HG03457 (cell line): ENCODE measurements around the gene C16orf95.

Experiments
- ATAC-seq: cut with Tn5 transposase; IDR thresholded peaks from one replicate; pipeline ENCODE4 v1.9.1; 2021; ENCODE audit warnings: moderate number of reproducible peaks; ENCODE audit not compliant: unreplicated experiment

C16orf95 gene

GRCh38 chr16:87295661-87296531 is 21.3 kb downstream of the C16orf95 start:
- no peak for ATAC-seq

- ATAC-seq, result no peak
Measured at GRCh38 chr16:87295259-87295658, 21.9 kb downstream of the C16orf95 start.

- no peak for ATAC-seq
Measured at GRCh38 chr16:87293990-87294389, 23.2 kb downstream of the C16orf95 start.

- no peak for ATAC-seq
Measured at GRCh38 chr16:87291944-87292343, 25.2 kb downstream of the C16orf95 start.

- ATAC-seq, result no peak
Measured at GRCh38 chr16:87288753-87289362, 28.3 kb downstream of the C16orf95 start.

- no peak for ATAC-seq
Measured at GRCh38 chr16:87286839-87287626, 30.2 kb downstream of the C16orf95 start.

- no peak for ATAC-seq
Measured at GRCh38 chr16:87284183-87284582, 33.0 kb downstream of the C16orf95 start.

- no peak for ATAC-seq
Measured at GRCh38 chr16:87279094-87279658, 38.0 kb downstream of the C16orf95 start.

GRCh38 chr16:87278191-87279093 is 38.8 kb downstream of the C16orf95 start:
- ATAC-seq, result no peak

GRCh38 chr16:87276924-87277323 is 40.3 kb downstream of the C16orf95 start:
- ATAC-seq, result no peak

GRCh38 chr16:87276091-87276701 is 41.0 kb downstream of the C16orf95 start:
- no peak for ATAC-seq

- no peak for ATAC-seq
Measured at GRCh38 chr16:87274794-87275193, 42.4 kb downstream of the C16orf95 start.

GRCh38 chr16:87273471-87274030 is 43.6 kb downstream of the C16orf95 start:
- no peak for ATAC-seq

GRCh38 chr16:87271256-87271655 is 45.9 kb downstream of the C16orf95 start:
- ATAC-seq, result no peak

- ATAC-seq, result no peak
Measured at GRCh38 chr16:87267566-87267965, 49.6 kb downstream of the C16orf95 start.

GRCh38 chr16:87266846-87267245 is 50.3 kb downstream of the C16orf95 start:
- ATAC-seq, result no peak

GRCh38 chr16:87265261-87265660 is 51.9 kb downstream of the C16orf95 start:
- no peak for ATAC-seq

- no peak for ATAC-seq
Measured at GRCh38 chr16:87264634-87265033, 52.6 kb downstream of the C16orf95 start.

GRCh38 chr16:87263418-87264052 is 53.7 kb downstream of the C16orf95 start:
- ATAC-seq, result no peak
